ENCODE data around the gene ADO.
"Not testable (repeated sequence)": the region's sequence is repeated elsewhere in the genome, so short reads cannot be mapped to it uniquely, and the experiment has no call there.

Gene ADO

DNA sequence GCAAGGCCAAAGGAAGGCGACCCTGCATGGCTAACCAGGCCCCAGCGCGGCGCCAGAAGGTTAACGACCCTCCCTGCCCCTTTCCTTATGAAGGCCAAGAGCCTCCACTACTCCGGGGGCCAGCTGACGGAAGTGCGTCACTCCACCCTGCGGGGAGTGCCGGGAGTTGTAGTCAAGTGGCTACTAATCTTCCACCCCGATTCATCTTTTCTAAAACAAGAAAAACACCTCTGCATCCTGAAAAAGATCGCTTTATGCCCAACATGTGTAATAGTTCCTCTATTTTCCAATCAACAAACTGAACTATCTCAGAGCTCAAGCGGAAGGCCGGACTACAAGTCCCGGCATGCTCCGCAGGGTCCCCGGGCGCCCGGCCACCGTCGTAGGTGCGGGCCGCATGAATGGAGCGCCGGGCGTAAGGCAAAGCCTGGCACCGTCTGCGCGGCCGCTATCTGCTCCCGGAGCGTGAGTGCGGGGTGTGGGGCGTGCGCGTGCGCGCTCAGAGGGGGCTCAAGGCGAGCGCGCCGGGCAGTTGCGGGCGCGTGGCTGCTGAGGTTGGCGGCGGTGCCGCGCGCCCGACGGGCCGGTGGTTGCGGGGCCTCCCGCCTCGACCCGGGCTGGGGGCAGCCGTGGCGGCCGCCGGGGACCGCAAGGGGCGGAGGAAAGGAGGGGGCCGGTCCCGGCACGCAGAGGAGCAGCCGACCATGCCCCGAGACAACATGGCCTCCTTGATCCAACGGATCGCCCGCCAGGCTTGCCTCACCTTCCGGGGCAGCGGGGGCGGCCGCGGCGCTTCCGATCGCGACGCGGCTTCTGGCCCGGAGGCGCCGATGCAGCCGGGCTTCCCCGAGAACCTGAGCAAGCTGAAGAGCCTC, at the start of gene ADO:
Gene ADO, plus strand, starts transcription at position 365 of the 875 bp plus-strand sequence. Its CDS starts 340 bp downstream, at position 705.
- DNase-seq = peak; percentile 81

DNA sequence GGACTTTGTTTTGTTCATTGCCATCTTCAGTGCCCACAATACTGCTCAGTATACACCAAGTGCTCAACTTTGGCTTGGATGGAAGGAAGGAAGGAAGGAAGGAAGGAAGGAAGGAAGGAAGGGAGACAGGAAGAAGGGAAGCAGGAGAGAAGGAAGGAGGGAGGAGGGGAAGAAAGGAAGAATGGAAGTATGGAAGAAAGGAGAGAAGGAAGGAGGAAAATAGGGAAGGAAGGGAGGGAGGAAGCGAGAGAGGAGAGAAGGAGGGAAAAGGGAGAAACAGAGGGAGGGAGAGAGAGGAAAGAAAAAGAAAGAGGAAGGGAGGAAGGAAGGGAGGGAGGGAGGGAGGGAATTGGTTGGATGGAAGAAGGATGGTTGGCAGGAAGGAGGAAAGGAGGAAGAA, 49.6 kb upstream of the ADO start:
- no peak for DNase-seq

DNA sequence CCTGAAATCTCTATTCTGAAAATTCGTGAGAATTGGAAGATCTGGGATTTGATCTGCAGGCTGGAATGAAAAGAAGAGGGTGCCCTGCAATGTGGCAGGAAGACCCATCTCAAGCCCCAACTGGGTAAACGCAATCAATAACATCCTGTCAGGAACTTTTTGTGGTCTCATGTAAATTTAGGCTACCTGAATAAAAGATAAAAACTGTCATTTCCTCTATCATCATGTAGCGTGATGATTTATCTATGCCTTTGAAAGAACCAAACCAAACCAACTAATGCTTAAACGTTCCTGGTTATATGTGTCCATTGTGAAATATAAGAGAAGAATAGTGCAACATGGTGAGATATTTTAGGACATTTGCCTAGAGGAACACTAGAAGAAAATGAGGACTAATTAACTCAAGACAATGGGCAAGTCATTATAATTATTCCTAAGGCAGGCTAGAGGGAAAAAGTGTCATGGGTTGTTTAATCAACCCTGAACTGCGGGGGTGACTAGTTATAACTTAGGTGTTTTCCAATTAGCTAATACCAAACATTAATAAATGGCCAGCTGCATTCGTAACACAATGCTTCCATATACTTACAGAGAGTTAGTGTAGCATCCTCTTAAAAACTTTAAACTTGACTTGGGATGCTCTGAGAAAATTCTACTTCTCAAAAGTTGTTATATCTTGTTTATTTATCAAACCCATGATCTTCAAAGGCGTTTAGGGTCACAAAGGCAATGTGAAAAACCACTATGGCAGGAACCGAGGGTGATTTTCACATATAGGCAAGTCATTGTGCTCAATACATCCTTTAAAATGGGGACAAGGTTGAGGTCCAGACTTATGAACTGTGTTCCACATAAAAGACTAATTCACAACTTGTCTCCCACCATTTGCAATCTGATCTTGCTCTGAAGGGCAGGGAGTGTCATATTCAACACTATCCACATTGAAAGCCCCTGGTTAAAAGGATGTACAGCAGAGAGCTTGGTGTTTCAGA, 48.6 kb upstream of the ADO start:
- no peak for DNase-seq

DNA sequence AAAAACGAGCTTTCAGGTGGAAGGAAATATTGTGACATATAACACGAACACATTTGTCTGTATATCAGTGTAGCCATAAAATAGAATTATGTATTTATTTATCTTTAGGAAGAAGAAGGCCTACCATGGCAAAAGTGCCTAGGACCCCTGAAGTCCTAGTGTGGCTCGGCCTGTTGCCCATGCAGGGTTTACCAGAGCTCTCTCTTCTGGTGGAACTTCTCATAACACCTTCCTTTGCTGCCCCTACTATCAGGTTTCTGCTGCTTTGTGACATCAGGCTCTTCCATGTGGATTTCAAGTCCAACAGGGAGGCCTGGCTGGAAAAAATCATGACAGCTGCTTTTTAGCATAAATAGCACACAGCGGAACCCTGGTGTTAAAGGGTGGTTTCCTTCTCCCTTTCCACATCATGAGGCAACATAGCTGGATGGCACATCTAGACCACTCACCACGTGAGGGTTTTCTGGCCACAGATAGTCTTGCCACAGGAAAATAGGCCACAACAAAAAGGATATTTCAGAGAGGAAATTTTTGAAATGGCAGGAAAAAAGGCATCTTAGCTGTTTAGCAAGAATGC, 44.8 kb upstream of the ADO start:
- no peak for DNase-seq

DNA sequence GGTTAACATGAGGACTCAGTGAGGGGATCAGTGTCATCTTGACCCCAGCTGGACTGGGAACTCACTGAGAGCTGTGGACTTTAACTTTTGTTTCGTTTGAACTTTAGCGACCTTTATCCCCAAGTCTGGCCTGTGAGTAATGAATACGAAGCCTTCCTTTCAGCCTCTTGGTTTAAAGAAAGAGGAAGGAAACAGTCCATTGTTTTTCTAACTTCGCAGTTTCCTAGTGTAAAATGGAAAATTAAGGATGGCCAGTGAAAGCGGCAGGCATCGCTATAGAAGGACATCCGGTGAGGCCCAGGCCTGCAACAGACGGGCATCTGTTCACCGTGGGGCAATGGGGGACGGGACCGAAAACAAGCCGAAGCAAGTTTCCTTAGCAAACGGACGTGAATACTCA, 44.1 kb upstream of the ADO start:
- DNase-seq = no peak

DNA sequence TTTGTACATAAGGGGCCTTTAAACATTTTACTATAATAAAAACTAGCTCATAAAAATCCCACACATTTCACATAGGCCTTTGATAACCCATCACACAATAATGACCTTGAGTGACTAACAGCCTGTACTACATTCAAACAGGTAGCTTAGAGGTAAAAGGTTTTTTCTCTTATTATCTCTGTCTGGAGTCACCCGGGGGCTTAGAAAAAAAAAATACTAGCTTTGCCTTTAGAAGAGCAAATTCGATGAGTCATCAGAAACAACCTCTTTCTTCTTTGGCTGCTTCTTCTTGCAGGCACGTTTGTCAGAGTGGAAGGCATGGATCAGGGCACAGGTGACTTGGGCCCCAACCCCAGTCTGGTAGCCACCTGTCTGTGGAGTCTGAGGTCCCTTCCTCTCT, 43.4 kb upstream of the ADO start:
- DNase-seq = no peak

DNA sequence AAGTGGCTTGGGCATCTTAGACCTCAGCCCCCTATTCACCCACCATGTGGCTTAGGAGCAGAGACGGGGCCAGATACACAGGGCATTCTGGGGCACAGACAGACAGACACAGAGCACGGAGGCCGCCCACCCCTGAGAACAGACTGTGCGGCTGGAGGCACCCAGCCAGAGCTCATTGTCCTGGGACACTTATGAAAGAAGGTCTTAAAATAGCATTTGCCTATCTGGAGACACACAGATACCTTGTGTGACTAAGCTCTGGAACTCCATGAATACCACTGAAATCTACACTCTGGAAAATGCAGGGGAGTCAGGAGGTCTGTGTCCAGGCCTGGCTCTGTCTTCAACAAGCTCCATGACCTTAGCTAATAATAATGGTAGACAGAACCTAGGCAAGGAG, 41.4 kb upstream of the ADO start:
- DNase-seq = no peak

DNA sequence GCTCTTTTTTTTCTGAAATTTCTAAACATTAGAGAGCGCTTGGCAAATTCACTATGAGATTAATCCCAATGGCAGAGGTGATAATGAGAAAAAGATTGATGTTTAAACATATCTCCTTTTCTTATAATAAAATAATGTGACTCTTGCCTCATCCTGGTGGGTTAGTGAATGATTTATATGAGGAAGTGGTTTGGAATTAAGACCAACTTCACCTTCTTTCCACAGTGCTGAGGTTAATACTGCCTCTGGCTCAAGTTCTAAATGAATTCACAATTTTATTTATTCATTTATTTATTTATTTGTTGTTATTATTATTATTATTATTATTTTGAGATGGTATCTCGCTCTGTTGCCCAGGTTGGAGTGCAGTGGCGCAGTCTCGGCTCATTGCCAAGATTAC, 40.5 kb upstream of the ADO start:
- no peak for DNase-seq

DNA sequence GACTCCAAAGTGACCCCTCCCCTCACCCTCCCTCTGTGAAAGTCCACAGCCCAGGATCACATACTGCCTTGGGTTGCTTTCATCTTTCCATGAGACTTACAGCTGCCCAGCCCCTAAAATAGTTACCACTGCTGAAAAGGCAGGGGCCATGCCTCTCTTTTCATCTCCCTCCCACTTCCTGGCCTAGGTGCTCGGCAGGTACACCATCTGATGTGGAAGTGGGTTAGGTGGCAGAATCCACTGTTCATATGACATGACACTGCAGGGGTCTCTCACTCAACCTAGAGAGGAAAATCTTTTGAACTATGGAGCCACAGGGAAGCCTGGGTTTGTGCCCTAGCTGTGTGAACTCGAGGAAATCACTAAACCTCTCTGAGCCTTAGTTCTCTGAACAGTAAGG, 38.8 kb upstream of the ADO start:
- DNase-seq = no peak

DNA sequence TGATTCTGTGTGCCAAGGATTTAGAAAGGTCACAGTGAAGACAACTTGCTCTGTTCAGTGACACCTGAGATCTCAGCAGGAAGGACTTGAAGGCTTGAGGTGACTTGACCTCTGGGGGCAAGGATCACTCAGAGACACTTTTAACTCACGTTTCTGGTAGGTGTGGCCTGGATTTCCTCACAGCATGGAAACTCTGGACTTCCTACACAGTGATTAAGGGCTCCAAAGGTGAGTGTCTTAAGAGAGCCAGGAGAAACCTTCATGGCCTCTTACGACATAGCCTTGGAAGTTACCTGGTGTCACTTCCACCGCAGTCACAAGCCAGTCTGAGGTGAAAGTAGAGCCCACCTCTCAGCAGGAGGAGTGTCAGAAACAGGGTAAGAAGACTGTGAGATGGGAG, 38.1 kb upstream of the ADO start:
- DNase-seq = no peak

DNA sequence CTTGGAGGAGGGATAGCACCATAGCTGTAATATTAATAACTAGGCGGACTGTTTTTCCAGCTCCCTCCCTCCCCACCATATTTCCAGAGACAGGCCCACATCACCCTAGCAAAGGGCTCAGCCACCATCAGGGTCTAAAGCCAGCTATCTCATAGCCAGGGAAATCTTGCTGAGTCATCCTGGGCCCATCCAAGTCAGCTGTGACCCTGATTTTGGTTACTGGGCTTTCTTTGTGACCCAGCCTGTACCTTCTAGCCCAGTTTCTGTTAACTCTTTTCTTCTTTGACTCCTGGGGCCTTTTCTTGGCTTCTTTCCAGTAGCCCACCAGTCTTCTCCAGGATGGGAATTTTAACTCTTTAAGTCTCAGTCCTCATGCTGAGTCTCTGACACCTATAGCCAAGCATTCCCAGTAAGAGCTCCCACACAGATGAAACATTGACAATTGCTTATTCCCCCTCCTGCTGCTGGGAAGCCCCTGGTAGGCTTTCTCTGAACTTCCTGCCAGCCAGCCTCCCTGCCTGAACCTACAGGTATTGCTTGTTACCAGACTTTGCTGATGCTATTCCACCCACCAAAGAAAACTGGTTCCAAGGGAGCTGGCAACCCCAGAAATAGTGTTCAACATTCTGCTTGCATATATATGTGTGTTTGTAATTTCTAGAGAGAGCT, 34.8 kb upstream of the ADO start:
- no peak for DNase-seq

DNA sequence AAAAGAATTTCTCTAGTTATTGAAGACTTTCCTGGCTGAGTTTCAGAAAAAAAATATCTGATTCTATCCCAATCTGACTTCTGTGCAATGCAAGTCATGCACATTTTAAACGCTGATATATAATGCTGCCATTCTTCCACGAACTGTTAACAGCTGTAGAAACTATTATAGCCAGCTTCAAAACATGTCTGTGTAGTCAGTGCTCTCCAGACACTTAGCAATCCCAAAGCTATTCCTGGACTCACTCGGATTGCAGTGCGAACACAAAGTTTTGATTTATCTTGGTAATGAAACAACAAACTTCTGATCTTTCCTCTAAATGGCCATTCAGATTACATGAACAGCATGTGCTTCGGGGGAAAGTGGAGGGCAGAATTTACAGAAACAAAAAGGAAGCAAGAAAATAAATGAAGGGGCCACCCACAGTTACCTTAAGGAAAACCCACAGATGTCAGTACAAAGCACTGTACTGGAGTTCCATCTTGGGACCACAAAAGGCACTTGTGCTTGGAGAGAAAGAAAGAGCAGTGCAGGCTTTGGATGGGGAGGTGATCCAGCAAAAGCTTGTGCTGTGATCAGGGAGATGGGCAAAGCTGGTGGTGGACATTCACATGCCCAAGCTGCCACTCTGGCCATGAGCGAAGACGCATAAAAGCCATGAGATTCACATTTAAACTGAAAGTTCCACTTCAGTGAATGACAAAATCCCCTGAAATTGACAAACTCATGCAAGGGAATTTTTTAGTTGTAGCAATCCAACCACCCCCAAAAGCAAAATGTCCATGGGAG, 32.1 kb upstream of the ADO start:
- DNase-seq = no peak

DNA sequence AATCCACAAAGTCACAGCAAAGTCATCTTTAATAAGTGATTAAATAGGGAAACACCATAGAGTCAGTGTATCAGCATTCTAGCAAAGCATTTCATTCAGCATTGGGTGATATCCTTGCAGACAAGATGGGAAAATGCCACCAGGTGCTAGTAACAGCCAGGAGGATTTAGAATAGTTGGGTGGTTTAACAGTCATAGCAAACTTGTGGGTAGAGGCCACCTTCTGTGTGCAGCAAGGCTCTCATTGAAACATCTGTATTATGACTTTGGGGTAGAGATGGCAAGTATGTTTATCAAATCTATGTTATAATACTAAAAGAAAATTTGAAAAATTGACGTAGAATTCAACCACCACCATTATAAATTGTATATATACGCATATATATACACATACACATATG, 26.4 kb upstream of the ADO start:
- DNase-seq = no peak

DNA sequence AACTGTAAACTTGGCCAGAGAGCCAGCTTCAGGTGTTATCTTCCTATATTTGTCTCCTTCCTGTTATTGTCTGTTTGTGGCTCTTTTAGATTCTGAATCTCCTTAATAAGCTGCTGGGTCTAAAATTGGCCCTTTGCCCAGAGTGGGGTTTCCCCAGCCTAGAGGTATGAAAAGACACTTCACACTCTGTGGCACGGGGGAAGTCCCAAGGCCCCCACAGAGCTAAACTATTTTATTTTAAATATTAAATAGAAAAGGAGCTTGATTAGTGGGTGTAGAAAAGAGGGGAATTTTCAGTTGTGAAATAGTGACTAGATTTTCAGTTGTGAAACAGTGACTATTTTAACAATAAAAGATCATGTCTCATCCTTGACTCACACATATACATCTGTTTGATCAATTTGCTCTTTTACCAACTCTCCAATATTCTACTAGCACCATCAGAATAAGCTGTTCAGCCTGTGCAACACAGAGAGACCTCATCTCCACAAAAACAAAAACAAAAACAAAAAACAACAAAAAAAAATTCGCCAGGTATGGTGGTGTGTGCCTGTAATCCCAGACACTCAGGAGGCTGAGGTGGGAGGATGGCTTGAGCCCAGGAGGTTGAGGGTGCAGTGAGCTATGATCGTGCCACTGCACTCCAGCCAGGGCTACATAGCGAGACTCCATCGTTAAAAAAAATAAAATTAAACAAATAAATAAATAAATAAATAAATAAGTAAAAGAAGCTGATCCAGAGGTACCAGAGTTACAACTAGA, 24.9 kb upstream of the ADO start:
- DNase-seq = peak; percentile 88

DNA sequence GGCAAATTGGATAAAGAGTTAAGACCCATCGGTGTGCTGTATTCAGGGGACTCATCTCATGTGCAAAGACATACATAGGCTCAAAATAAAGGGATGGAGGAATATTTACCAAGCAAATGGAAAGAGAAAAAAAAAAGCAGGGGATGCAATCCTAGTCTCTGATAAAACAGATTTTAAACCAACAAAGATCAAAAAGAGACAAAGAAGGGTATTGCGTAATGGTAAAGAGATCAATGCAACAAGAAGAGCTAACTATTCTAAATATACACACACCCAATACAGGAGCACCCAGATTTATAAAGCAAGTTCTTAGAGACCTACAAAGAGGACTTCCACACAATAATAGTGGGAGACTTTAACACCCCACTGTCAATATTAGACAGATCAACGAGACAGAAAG, 20.0 kb upstream of the ADO start:
- DNase-seq = not testable (repeated sequence)

DNA sequence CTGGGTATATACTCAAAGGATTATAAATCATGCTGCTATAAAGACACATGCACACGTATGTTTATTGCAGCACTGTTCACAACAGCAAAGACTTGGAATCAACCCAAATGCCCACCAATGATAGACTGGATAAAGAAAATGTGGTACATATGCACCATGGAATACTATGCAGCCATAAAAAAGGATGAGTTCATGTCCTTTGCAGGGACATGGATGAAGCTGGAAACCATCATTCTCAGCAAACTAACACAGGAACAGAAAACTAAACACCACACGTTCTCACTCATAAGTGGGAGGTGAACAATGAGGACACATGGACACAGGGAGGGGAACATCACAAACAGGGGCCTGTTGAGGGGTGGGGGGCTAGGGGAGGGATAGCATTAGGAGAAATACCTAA, 16.2 kb upstream of the ADO start:
- DNase-seq = not testable (repeated sequence)

DNA sequence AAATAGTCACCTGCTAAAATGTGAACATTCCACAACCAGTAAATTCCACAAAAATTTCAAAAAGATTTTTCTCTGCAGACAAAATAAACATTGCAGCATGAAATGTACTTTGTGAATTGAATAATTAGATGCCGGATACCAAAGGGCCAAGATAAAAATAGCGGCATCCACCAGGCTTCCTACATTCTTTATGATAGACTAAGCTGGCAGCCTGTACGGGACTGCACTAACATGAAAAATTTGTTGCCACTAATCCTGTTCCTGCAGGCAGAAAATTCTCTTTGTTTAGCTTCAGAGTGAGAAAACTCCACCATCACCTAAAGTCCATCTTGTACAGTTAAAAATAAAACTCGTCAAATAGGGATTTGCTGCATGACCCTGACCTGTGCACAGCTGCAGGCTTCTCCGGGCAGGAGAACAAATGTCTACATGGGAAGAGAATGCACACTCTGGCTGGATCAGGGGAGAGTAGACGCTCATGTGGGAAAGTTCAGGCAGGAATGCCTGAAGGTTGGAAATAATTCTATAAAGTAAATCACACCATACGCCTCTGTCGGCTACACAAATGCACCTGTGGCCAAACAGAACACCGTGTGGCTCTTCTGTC, 15.6 kb upstream of the ADO start:
- DNase-seq = no peak

DNA sequence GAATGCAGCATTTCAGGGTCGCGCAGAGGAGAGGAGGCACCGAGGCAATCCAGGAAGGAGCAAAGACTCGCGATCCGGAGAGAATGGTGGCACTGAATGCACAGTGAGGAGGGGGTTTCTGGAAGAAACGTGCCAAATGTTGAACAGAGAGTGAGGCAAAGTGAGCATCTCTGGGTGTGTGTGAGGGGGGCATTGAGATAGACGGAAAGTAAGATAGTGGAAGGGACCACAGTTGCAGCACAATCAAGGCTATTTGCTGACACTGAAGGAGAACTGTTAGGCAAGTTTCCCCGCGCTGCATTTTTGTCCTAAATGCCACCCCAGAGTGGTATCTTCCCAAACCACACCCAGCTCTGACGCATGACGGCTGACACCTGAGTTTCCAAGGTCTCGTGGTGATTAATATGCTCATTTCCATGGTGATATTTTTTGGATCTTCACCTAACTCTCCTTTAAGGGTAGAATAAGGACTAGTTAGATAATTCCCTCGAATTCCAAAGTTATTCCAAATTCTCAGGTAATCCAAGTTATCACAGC, 14.4 kb upstream of the ADO start:
- no peak for DNase-seq

DNA sequence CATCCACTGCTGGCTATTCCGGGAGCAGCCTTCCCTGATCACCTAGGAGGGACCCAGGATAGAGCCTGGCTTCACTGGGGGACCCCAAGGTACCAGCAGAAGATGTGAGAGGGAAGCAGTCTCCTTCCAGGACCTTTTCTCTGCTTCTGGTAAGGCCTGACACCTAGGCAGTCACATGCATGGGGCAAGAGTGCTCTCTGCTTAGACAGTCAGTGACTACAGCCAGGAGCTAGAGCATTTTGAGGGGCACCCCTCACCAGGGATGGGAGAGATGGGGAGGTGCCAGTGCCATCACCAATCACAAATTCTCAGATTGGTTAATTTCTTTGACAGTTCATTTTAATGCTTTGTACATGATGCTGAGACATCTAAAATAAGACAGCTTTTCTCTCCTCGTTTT, 13.9 kb upstream of the ADO start:
- DNase-seq = no peak

DNA sequence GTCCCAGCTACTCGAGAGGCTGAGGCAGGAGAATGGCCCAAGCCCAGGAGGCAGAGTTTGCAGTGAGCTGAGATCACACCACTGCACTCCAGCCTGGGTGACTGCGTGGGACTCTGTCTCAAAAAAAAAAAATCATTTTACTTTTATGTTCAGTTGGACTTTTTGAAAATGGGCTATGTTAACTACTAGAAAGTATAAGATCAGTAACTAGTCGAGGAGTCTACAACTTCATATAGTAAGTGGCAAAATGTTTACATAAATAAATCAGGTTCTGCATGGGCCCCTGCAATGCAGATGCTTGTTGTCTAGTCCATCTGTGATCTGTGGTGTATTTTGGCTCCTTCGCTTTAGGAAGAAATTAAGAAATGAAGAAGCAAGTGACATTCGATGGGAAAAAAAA, 12.3 kb upstream of the ADO start:
- DNase-seq = no peak

DNA sequence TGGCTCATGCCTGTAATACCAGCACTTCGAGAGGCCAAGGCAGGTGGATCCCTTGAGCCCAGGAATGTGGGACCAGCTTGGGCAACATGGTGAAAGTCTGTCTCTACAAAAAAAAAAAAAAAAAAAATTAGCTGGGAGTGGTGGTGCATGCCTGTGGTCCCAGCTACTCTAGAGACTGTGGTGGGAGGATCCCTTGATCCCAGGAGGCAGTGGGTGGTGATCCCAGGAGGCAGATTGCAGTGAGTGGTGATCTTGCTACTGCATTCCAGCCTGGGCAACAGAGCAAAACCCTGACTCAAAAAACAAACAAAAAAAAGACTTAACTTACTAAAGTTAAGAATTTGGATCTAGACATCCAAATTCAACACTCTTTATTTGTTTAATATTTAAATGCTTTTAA, 10.2 kb upstream of the ADO start:
- DNase-seq = no peak
